Thymus (tissue), 11 donors: ENCODE measurements around the gene HES2. TPM values are rescaled to one million over a fixed set of nuclear protein-coding genes. Genes with fewer than 3 reads are reported as not detected.

Experiments used
- DNase-seq, 9 donors: peaks; one replicate each; pipeline ENCODE4 v3.0.0-alpha.2; 2013; ENCODE audit warnings: low spot score in 9 of 9, low read depth in 6 of 9, missing footprints in 1 of 9
- H3K27ac ChIP-seq, 2 donors: one replicate each; pipeline ENCODE4 v1.5.1; 2013; ENCODE audit warnings: control low read depth in 1 of 2, low read depth in 1 of 2, low read length in 1 of 2, mild to moderate bottlenecking in 1 of 2, moderate library complexity in 1 of 2
- H3K27me3 ChIP-seq, 2 donors: one replicate each; pipeline ENCODE4 v1.5.1; 2013; ENCODE audit warnings: low read length in 1 of 2; ENCODE audit not compliant: control insufficient read depth in 2 of 2, insufficient read depth in 1 of 2
- H3K36me3 ChIP-seq, 2 donors: one replicate each; pipeline ENCODE4 v1.5.1; 2013; ENCODE audit warnings: low read length in 1 of 2, mild to moderate bottlenecking in 1 of 2, moderate library complexity in 1 of 2; ENCODE audit not compliant: control insufficient read depth in 2 of 2, insufficient read depth in 2 of 2
- H3K4me1 ChIP-seq, 2 donors: one replicate each; pipeline ENCODE4 v1.5.1; 2013; ENCODE audit warnings: low read length in 2 of 2; ENCODE audit not compliant: control insufficient read depth in 2 of 2, insufficient read depth in 2 of 2
- H3K4me3 ChIP-seq, 2 donors: one replicate each; pipeline ENCODE4 v1.5.1; 2013; ENCODE audit warnings: low read length in 2 of 2, control low read depth in 1 of 2, mild to moderate bottlenecking in 1 of 2
- H3K9me3 ChIP-seq, 2 donors: one replicate each; pipeline ENCODE4 v1.5.1; 2013; ENCODE audit warnings: low read length in 1 of 2, mild to moderate bottlenecking in 1 of 2; ENCODE audit not compliant: control insufficient read depth in 2 of 2, insufficient read depth in 1 of 2
- WGBS: extraction: QIAGEN DNeasy Blood & Tissue Kit; methylation state at CpG from one replicate; pipeline ENCODE4 v1.1.7; 2013; 5-methylcytosine and 5-hydroxymethylcytosine counted together
- polyA plus RNA-seq: library from polyadenylated mRNA; stranded (reverse); fragments of 200-250 nt; gene quantifications from one replicate; pipeline ENCODE4 v1.2.3, GENCODE V29; 2013
- total RNA-seq: library from RNA; stranded (reverse); fragments of 120-200 nt; gene quantifications from one replicate; pipeline ENCODE4 v1.2.4, GENCODE V29; 2013
- donor health status: healthy.

The HES2 gene
- total and polyA plus RNA-seq, 2 donors, result 0.24 to 2.2 TPM

GRCh38 chr1:6464514-6464836, 44.8 kb upstream of the HES2 start:
- Histone ChIP-seq H3K36me3 (peaks cover 0 to 4% of the 10 kb centered on the region in 2 donors), H3K27me3 (peaks cover 37 to 81% of the 10 kb centered on the region in 2 donors), H3K4me1 (peaks cover 0 to 17% of the 10 kb centered on the region in 2 donors), H3K4me3 (peak overlapping the region in 1 of 2 donors; percentile 44), H3K27ac (no peak overlapping the region), H3K9me3 (no peaks in the 10 kb centered on the region)
- 90% methylated on average over 7 of the region's 7 CpGs for WGBS
- no peak for DNase-seq

DNA sequence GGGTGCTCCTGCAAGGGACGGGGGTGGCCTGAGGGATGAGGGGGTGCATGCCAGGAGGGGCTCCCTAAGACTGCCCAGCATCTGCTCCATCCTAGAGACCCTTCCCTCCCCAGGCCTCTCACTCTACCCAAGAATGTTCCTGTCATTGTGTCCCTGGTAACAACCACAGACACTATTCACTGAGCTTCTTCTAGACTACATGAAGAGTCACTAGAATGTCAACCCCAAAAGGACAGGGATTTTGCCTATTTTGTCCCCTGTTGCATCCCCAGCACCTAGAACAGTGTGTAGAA, 43.3 kb upstream of the HES2 start:
- no peak for DNase-seq
- Histone ChIP-seq H3K9me3 (no peaks in the 10 kb centered on the region), H3K27ac (no peak overlapping the region), H3K27me3 (peaks cover 40 to 90% of the 10 kb centered on the region in 2 donors), H3K4me3 (no peak overlapping the region), H3K4me1 (peaks cover 0 to 18% of the 10 kb centered on the region in 2 donors), H3K36me3 (peaks cover 0 to 4% of the 10 kb centered on the region in 2 donors)
- 89% methylated on average over 1 of the region's 1 CpG for WGBS

- Histone ChIP-seq H3K9me3 (no peaks in the 10 kb centered on the region), H3K4me3 (no peak overlapping the region), H3K36me3 (peaks cover 0 to 4% of the 10 kb centered on the region in 2 donors), H3K27me3 (peaks cover 40 to 90% of the 10 kb centered on the region in 2 donors), H3K27ac (no peak overlapping the region), H3K4me1 (peaks cover 0 to 18% of the 10 kb centered on the region in 2 donors)
- no peak for DNase-seq
- WGBS, result 96% methylated on average over 13 of the region's 13 CpGs
Measured at GRCh38 chr1:6462412-6463119, 42.8 kb upstream of the HES2 start.

DNA sequence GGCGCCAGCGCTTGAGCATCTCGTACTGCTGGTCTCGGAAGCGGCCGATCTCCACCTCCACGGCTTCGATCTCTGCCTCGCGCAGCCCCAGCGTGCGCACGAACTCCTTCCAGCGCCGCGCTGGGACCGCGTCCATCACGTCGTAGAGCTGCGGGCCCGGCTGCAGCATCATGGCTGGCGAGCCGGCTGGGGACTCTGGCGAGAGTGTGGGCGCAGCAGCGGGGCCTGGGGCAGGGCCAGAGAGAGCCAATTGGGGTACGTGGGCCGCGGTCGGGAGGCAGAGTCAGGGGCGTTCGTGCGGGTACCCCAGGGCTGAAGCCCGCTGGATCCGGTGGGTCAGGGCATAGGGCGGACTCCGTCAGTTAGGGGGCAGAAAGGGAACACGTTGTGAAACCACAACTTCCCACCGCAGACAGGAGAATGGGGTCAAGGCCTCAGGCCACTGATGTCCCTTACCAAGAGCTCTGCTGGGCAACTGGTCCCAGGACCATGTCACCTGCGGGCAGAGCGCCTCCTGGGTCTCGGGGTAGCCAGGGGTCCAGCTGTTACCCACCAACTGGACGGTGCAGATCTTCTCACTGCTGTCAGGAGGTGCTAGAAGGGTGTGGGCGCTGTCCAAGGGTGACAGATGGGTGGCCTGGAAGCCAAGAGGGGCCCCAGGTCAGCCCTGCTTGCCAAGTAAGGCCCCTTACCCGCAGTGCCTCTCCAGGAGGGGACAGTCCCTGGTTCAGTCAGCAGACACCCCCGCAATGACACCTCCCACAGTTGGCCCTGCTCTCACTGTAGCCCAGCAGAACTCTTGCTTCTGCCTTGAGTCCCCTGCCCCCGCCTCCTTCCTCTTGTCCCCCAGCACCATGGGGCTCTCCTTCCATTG, 42.1 kb upstream of the HES2 start:
- H3K27ac ChIP-seq, result no peak overlapping the region
- peaks cover 0 to 18% of the 10 kb centered on the region in 2 donors for H3K4me1 ChIP-seq
- no peak overlapping the region for H3K4me3 ChIP-seq
- no peak for DNase-seq
- peaks cover 42 to 88% of the 10 kb centered on the region in 2 donors for H3K27me3 ChIP-seq
- no peaks in the 10 kb centered on the region for H3K9me3 ChIP-seq
- peaks cover 0 to 4% of the 10 kb centered on the region in 2 donors for H3K36me3 ChIP-seq
- WGBS, result 96% methylated on average over 48 of the region's 48 CpGs

- peak overlapping the region; percentile 71 to 74 for H3K27ac ChIP-seq
- 94% methylated on average over 40 of the region's 40 CpGs for WGBS
- peaks cover 0 to 4% of the 10 kb centered on the region in 2 donors for H3K36me3 ChIP-seq
- no peak for DNase-seq
- H3K27me3 ChIP-seq, result peaks cover 41 to 88% of the 10 kb centered on the region in 2 donors
- no peak overlapping the region for H3K4me3 ChIP-seq
- H3K9me3 ChIP-seq, result no peaks in the 10 kb centered on the region
- H3K4me1 ChIP-seq, result peaks cover 0 to 18% of the 10 kb centered on the region in 2 donors
Measured at GRCh38 chr1:6461051-6461530, 41.4 kb upstream of the HES2 start.

GRCh38 chr1:6460301-6461050, 40.8 kb upstream of the HES2 start:
- WGBS, result 32% methylated on average over 39 of the region's 39 CpGs
- H3K9me3 ChIP-seq, result no peaks in the 10 kb centered on the region
- peak overlapping the region; percentile 71 to 74 for H3K27ac ChIP-seq
- peaks cover 0 to 15% of the 10 kb centered on the region in 2 donors for H3K4me1 ChIP-seq
- DNase-seq, result peak in 8 of 9 donors; percentile 29 to 81 (median 56)
- peaks cover 0 to 4% of the 10 kb centered on the region in 2 donors for H3K36me3 ChIP-seq
- peak overlapping the region; percentile 26 to 42 for H3K4me3 ChIP-seq
- peaks cover 41 to 88% of the 10 kb centered on the region in 2 donors for H3K27me3 ChIP-seq

GRCh38 chr1:6459850-6460265, 40.1 kb upstream of the HES2 start:
- no peaks in the 10 kb centered on the region for H3K9me3 ChIP-seq
- H3K27me3 ChIP-seq, result peaks cover 41 to 83% of the 10 kb centered on the region in 2 donors
- H3K36me3 ChIP-seq, result peaks cover 0 to 4% of the 10 kb centered on the region in 2 donors
- peak overlapping the region; percentile 43 to 74 for H3K27ac ChIP-seq
- WGBS, result 6% methylated on average over 18 of the region's 18 CpGs
- peak in 3 of 9 donors; percentile 11 to 55 (median 30) for DNase-seq
- peaks cover 0 to 15% of the 10 kb centered on the region in 2 donors for H3K4me1 ChIP-seq
- H3K4me3 ChIP-seq, result peak overlapping the region; percentile 26 to 42

GRCh38 chr1:6456800-6457466, 37.2 kb upstream of the HES2 start:
- WGBS, result 90% methylated on average over 11 of the region's 11 CpGs
- H3K27me3 ChIP-seq, result peaks cover 53 to 89% of the 10 kb centered on the region in 2 donors
- no peak overlapping the region for H3K4me3 ChIP-seq
- peaks cover 0 to 15% of the 10 kb centered on the region in 2 donors for H3K4me1 ChIP-seq
- no peak for DNase-seq
- H3K36me3 ChIP-seq, result no peaks in the 10 kb centered on the region
- H3K9me3 ChIP-seq, result no peaks in the 10 kb centered on the region
- H3K27ac ChIP-seq, result no peak overlapping the region
